ENCODE data around the gene CENPO.

Gene CENPO

GRCh38 chr2:24839729-24840128 lies 46.5 kb downstream of the CENPO start:
- no peak for DNase-seq (ENCODE audit: low read depth)

DNA sequence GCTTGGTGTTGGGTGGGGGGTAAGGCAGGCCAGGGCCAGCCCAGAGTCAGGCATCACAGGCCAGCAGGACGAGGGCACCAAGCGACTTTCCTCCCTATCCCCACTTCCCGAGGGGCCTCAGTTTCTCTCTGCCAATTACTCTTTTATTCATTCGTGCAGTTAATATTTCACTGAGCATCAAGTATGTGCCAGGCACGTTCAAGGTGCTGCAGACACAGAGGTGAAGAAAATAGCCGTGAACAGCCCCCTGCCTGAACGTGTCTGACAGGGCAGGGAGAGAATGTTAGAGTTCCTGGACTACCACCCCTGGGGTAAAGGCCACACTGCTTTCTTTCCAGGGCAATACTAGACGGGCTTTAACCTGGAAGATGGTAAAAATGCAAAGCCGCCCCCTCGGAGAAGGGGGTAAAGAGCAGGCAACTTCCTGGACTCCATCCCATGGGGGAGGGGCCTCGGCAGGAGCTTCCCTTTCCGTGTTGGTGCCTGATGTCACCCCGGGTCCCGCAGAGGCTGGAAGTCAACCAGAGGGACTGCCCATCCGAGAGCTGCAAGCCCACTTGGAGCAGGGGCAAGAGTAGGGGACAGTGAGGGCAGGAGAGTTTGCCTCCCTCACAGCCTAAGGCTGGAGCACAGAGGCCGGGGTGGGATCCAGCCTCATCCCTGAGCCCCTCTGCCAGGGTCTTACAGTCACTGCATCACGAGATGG lies 47.1 kb downstream of the CENPO start:
- DNase-seq (ENCODE audit: low read depth): no peak

- DNase-seq (ENCODE audit: low read depth): no peak
Measured at GRCh38 chr2:24840962-24841945, 48.0 kb downstream of the CENPO start.

DNA sequence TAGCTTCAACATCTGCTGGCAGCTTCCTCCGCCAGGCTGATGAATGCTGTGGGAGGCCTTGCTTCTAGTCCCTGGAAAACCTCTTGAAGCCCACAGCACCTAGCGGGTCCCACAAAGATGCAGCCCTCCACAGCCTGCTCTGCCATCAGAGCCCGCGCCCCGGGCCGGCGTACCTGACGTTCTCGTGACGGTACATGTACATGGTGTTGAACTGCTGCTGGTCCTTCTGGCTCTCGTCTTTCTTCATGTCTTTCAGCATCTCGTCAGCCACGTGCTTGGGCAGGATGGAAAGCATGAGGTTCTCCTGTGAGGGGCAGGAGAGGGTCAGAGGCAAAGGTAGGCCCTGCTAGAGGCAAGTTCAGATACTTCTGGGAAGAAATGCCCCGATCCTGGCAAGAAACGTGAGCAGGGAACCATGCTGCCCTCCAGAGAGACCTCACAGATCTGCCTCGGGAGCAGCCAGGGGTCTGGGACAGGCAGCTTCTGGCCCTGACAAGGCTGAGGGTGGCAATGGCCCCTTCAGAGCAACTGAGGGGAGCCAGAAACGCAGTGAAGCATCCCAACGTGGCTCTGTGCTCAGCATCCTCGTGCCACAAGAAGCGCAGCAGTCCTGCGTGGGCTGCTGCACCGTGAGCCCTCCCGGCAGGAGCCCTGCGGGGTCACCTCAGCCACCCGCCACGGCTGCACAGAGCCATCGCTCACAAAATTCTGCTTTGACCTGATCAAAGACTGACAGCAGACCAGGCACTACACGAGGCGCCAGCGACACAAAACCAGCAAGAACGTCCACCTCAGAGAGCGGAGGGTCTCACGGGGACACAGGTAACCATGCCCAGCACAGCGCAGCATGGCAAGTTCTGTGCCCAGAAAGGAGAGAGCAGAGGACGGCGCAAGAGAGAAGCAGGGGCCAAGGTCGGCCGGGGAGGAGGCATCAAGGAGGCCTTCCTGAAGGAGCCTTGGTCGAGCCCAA lies 49.1 kb downstream of the CENPO start:
- no peak for DNase-seq (ENCODE audit: low read depth)

DNA sequence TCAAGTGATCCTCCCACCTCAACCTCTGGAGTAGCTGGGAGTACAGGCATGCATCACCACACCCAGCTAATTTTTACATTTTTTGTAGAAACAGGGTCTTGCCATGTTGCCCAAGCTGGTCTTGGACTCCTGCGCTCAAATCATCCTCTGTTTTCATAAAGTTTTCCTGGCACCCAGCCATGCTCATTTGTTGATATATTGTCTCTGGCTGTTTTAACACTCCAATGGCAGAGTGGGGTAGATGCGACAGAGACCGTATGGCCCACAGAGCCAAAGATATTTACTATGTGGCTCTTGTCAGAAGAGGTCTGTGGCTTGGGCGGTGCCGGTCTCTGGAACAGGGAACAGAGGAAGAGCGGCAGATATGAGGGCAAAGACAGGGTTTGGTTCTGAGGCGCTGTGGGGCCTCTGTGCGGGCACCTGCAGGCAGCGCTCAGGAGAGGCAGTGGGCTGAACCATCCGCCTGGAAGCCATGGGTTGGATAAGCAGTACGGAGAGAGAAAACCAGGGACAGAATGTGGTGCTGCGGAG lies 50.2 kb downstream of the CENPO start:
- DNase-seq (ENCODE audit: low read depth): no peak

DNA sequence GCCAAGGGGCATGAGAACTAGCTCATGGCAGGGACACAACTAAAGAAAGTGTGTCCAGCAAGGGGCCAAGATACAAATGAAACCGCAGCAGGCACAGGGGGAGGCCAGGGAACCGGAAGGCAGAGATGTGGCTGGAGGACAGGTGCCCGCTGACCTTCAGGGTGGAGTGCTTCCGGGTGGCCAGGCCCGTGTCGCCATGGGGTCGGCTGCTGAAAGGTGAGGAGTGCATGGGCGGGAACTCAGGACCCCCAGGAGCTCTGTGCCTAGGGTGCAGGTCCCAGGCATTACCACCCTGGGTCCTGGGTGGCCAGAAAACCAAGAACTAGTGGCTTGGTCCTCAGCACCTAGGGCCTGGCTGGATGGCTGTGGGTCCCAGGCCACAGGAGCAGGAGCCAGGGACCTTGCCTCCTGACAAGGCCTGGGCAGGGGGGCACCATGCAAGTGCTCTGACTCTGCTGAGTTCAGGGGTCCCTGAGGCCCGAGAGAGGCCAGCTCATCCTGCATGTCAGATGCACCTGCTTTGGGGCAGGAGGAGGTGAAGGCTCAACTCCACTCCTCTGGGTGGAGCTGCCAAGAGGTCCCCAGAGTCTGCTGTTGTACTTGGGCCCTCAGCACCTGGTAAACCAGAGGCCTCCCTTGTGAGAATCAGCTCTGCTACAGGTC lies 50.9 kb downstream of the CENPO start:
- DNase-seq (ENCODE audit: low read depth): no peak

GRCh38 chr2:24845691-24846090 lies 52.5 kb downstream of the CENPO start:
- DNase-seq (ENCODE audit: low read depth): no peak

- no peak for DNase-seq (ENCODE audit: low read depth)
Measured at GRCh38 chr2:24850944-24851343, 57.7 kb downstream of the CENPO start.

DNA sequence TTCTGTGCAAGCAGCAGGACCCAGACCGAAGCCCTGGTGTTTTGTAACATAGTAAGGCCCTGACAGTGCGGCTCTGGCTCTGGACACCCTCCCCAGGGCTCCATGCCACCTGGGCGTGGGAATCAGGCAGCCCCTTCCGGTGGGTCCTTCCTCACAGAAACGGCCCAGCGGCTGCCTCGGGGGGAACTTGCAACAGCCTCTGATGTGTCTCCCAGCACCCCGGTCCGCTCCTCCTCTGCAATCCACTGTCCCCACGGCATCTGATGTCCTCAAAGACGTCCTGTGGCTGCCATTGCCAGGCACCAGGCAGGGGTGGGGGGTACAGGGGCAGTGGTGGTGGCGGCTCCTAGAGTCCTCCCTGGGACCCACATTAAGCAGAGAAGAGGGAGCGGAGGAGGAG lies 58.8 kb downstream of the CENPO start:
- DNase-seq (ENCODE audit: low read depth): no peak

DNA sequence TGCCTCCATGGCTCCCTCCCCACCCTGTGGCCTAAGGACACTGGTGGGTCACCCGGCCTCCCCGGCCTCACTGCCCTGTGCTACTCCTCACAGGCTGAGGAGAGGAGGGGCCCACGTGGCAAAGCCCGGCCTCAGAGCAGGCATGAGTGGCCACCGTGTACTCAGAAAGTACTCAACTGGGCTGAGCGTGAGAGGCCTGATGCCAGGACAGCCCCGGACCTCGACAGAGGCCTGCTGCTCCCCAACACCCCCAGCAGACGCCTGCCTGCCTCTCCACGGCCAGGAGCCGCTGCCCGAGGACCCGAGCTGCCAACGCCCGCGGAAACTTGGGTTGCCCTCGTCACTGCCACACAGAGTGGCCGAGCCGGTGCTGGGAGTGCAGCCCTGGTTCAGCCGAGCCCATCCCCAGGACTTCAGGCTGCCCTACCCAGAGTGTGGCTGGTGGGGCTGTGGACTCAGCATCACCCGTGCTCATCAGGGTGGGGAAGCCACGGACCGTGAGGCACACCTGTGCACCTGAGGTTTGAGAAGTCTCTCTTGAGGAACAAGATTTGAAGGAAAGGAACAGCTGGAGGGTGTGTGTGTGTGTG lies 59.3 kb downstream of the CENPO start:
- DNase-seq (ENCODE audit: low read depth): no peak

DNA sequence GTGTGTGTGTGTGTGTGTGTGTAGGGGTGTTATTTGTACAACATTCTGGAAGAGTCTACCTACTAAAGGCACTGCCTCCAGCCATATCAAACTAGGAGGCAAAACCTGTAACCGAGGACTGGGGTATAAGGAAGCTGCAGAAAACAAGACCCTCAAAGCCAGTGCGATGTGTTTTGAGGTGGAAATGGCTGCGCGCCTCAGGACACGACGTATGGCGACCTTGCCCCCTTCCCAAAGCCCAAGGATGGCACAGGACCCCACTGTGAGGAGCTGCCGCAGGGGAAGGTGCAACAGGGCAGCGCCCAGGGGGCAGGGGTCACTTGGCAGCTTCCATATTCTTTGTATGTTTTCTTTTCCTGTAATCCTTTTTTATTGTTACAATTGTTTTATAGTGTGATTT lies 59.8 kb downstream of the CENPO start:
- no peak for DNase-seq (ENCODE audit: low read depth)

- DNase-seq (ENCODE audit: low read depth): no peak
Measured at GRCh38 chr2:24853996-24854395, 60.8 kb downstream of the CENPO start.

- no peak for DNase-seq (ENCODE audit: low read depth)
Measured at GRCh38 chr2:24855022-24855622, 61.9 kb downstream of the CENPO start.

- no peak for DNase-seq (ENCODE audit: low read depth)
Measured at GRCh38 chr2:24855726-24856125, 62.5 kb downstream of the CENPO start.

GRCh38 chr2:24856791-24857211 lies 63.6 kb downstream of the CENPO start:
- no peak for DNase-seq (ENCODE audit: low read depth)

- DNase-seq (ENCODE audit: low read depth): no peak
Measured at GRCh38 chr2:24857746-24858145, 64.5 kb downstream of the CENPO start.

- no peak for DNase-seq (ENCODE audit: low read depth)
Measured at GRCh38 chr2:24858996-24859395, 65.8 kb downstream of the CENPO start.

- DNase-seq (ENCODE audit: low read depth): no peak
Measured at GRCh38 chr2:24859968-24860600, 66.9 kb downstream of the CENPO start.

- DNase-seq (ENCODE audit: low read depth): no peak
Measured at GRCh38 chr2:24860631-24861030, 67.4 kb downstream of the CENPO start.

GRCh38 chr2:24861500-24861899 lies 68.3 kb downstream of the CENPO start:
- no peak for DNase-seq (ENCODE audit: low read depth)

Measured in HS-27A (cell line).